Gastrocnemius medialis (tissue), 4 donors: Measurements from ENCODE around the gene FRMPD4.

Experiments
- POLR2A ChIP-seq, 2 donors: fragments of 450-650 bp; IDR thresholded peaks; one replicate each; pipeline ENCODE4 v1.6.1; 2017; ENCODE audit warnings: antibody characterized with exemption in 2 of 2, mild to moderate bottlenecking in 2 of 2, moderate library complexity in 2 of 2
- TF ChIP-seq, protein P1 (sequence below), 5 experiments: fragments of 450-650 bp in 3 of 5; fragments of 200-600 bp in 2 of 5; sonication (generic) in 2 of 5; IDR thresholded peaks in 4 of 5; conservative IDR thresholded peaks in 1 of 5; 1 replicate in 4 of 5; 2 replicates in 1 of 5; pipeline ENCODE4 v1.5.1; 2016 to 2019; ENCODE audit warnings: antibody characterized with exemption in 5 of 5, mild to moderate bottlenecking in 3 of 5, moderate library complexity in 3 of 5

DNA sequence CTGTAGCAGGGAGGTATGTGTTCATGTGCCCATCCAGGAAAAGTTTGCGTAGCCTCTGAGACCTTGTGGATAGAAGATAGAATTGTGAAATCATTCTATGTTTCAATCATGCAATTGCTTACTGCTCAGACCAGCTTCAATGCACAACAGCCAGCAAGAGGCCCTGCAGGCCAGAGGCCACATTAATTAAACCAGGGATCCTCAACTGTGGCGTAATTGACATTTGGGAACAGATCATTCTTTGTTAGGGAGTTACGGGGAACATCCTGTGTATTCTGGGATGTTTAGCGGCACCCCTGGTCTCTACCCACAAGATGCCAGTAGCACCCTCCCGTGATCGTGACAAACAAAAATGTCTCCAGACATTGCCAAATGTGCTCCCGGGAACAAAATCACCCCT is 566.4 kb downstream of the FRMPD4 start:
- TF ChIP-seq, protein P1, sequence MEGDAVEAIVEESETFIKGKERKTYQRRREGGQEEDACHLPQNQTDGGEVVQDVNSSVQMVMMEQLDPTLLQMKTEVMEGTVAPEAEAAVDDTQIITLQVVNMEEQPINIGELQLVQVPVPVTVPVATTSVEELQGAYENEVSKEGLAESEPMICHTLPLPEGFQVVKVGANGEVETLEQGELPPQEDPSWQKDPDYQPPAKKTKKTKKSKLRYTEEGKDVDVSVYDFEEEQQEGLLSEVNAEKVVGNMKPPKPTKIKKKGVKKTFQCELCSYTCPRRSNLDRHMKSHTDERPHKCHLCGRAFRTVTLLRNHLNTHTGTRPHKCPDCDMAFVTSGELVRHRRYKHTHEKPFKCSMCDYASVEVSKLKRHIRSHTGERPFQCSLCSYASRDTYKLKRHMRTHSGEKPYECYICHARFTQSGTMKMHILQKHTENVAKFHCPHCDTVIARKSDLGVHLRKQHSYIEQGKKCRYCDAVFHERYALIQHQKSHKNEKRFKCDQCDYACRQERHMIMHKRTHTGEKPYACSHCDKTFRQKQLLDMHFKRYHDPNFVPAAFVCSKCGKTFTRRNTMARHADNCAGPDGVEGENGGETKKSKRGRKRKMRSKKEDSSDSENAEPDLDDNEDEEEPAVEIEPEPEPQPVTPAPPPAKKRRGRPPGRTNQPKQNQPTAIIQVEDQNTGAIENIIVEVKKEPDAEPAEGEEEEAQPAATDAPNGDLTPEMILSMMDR (IDR thresholded peaks at IDR 0.05 in 4 of 5, conservative IDR thresholded peaks at IDR 0.05 in 1 of 5): no peak
- no peak for TF ChIP-seq POLR2A (IDR thresholded peaks at IDR 0.05)
